H9 (cell line): ENCODE results near the gene AATF. TPM values are rescaled to one million over a fixed set of nuclear protein-coding genes. Genes with fewer than 3 reads are reported as not detected.
A peak's percentile ranks its signal among the peaks of the same experiment; 100 is the strongest.

ENCODE experiments used
- DNase-seq: peaks from one replicate; pipeline ENCODE4 v3.0.0-alpha.2; 2017
- H2AFZ ChIP-seq: one replicate; pipeline ENCODE4 v1.6.1; 2013; ENCODE audit warnings: mild to moderate bottlenecking, low read length, control low read depth, moderate library complexity
- H2AK5ac ChIP-seq: 2 replicates; pipeline ENCODE4 v1.6.1; 2013; ENCODE audit warnings: low read length, control low read depth, mixed read lengths; ENCODE audit not compliant: insufficient read length
- H2BK120ac ChIP-seq: one replicate; pipeline ENCODE4 v1.6.1; 2013; ENCODE audit warnings: low read depth, mild to moderate bottlenecking, low read length, control low read depth, inconsistent platforms; ENCODE audit not compliant: poor library complexity, severe bottlenecking
- H2BK12ac ChIP-seq: 2 replicates; pipeline ENCODE4 v1.6.1; 2013; ENCODE audit warnings: low read length, control low read depth, mixed read lengths, low read depth; ENCODE audit not compliant: insufficient read length
- H2BK15ac ChIP-seq: 2 replicates; pipeline ENCODE4 v1.6.1; 2013; ENCODE audit warnings: low read depth, low read length, control low read depth
- H2BK20ac ChIP-seq: one replicate; pipeline ENCODE4 v1.6.1; 2013; ENCODE audit warnings: low read depth, mild to moderate bottlenecking, low read length, control low read depth, inconsistent platforms; ENCODE audit not compliant: poor library complexity, severe bottlenecking
- H2BK5ac ChIP-seq: 2 replicates; pipeline ENCODE4 v1.6.1; 2013; ENCODE audit warnings: low read length, control low read depth, mixed read lengths; ENCODE audit not compliant: insufficient read length
- H3K14ac ChIP-seq: 2 replicates; pipeline ENCODE4 v1.6.1; 2013; ENCODE audit warnings: low read length, control low read depth; ENCODE audit not compliant: insufficient read depth
- H3K18ac ChIP-seq: 2 replicates; pipeline ENCODE4 v1.6.1; 2013; ENCODE audit warnings: low read depth, mild to moderate bottlenecking, mixed read lengths, low read length, control low read depth; ENCODE audit not compliant: insufficient read length
- H3K23ac ChIP-seq: 2 replicates; pipeline ENCODE4 v1.6.1; 2013; ENCODE audit warnings: low read length, control low read depth, mixed read lengths, low read depth; ENCODE audit not compliant: insufficient read length
- H3K23me2 ChIP-seq: 2 replicates; pipeline ENCODE4 v1.6.1; 2013; ENCODE audit warnings: low read depth, mild to moderate bottlenecking, mixed read lengths, low read length, control low read depth; ENCODE audit not compliant: insufficient read length, poor library complexity, severe bottlenecking
- H3K27ac ChIP-seq: 2 replicates; pipeline ENCODE4 v1.5.1; 2013; ENCODE audit warnings: low read length, control low read depth, mixed read lengths, low read depth; ENCODE audit not compliant: insufficient read length
- H3K27me3 ChIP-seq: 2 replicates; pipeline ENCODE4 v1.6.1; 2013; ENCODE audit warnings: low read length, control low read depth, inconsistent platforms; ENCODE audit not compliant: insufficient read depth
- H3K4ac ChIP-seq: 2 replicates; pipeline ENCODE4 v1.6.1; 2013; ENCODE audit warnings: low read depth, mild to moderate bottlenecking, control low read depth, inconsistent platforms, low read length, moderate library complexity
- H3K4me1 ChIP-seq: 2 replicates; pipeline ENCODE4 v1.6.1; 2013; ENCODE audit warnings: low read length, control low read depth, inconsistent platforms; ENCODE audit not compliant: insufficient read depth
- H3K4me2 ChIP-seq: 2 replicates; pipeline ENCODE4 v1.6.1; 2013; ENCODE audit warnings: low read length, control low read depth, mixed read lengths; ENCODE audit not compliant: insufficient read length, insufficient read depth
- H3K56ac ChIP-seq: 2 replicates; pipeline ENCODE4 v1.6.1; 2013; ENCODE audit warnings: low read depth, mild to moderate bottlenecking, mixed read lengths, low read length, control low read depth; ENCODE audit not compliant: insufficient read length
- H3K79me1 ChIP-seq: 2 replicates; pipeline ENCODE4 v1.6.1; 2013; ENCODE audit warnings: low read depth, mild to moderate bottlenecking, moderate library complexity, low read length, control low read depth, inconsistent platforms; ENCODE audit not compliant: insufficient read depth, poor library complexity, severe bottlenecking
- H3K79me2 ChIP-seq: 2 replicates; pipeline ENCODE4 v1.6.1; 2013; ENCODE audit warnings: low read length, control low read depth, inconsistent platforms; ENCODE audit not compliant: insufficient read depth
- H3K9ac ChIP-seq: 2 replicates; pipeline ENCODE4 v1.6.1; 2013; ENCODE audit warnings: low read length, control low read depth, mixed read lengths; ENCODE audit not compliant: insufficient read length; ENCODE audit errors: extremely low read depth
- H3K9me3 ChIP-seq: one replicate; pipeline ENCODE4 v1.6.1; 2013; ENCODE audit warnings: low read depth, low read length, inconsistent platforms; ENCODE audit not compliant: control insufficient read depth
- H3T11ph ChIP-seq: one replicate; pipeline ENCODE4 v1.6.1; 2013; ENCODE audit warnings: mild to moderate bottlenecking, low read length, control low read depth, inconsistent platforms
- H4K20me1 ChIP-seq: one replicate; pipeline ENCODE4 v1.6.1; 2013; ENCODE audit not compliant: control insufficient read depth, insufficient read length, insufficient read depth
- H4K5ac ChIP-seq: 2 replicates; pipeline ENCODE4 v1.6.1; 2013; ENCODE audit warnings: low read depth, mild to moderate bottlenecking, mixed read lengths, low read length, control low read depth; ENCODE audit not compliant: insufficient read length
- H4K8ac ChIP-seq: replicated peaks from 2 replicates; pipeline ENCODE4 v1.6.1; 2013; ENCODE audit warnings: low read length, control low read depth, mixed read lengths, low read depth; ENCODE audit not compliant: insufficient read length
- H4K91ac ChIP-seq: 2 replicates; pipeline ENCODE4 v1.6.1; 2013; ENCODE audit warnings: low read depth, mild to moderate bottlenecking, moderate library complexity, mixed read lengths, low read length, control low read depth; ENCODE audit not compliant: insufficient read length
- H3K27ac Mint-ChIP-seq, 3 experiments: 2 replicates in 2 of 3; 3 replicates in 1 of 3; pipeline ENCODE4 v1.8.0; 2020 to 2021; ENCODE audit warnings: mixed read lengths in 3 of 3, mild to moderate bottlenecking in 1 of 3, moderate library complexity in 1 of 3
- H3K27me3 Mint-ChIP-seq: 2 replicates; pipeline ENCODE4 v1.8.0; 2021; ENCODE audit warnings: low read depth, mild to moderate bottlenecking, moderate library complexity, mixed read lengths
- H3K36me3 Mint-ChIP-seq, 3 experiments: 2 replicates in 2 of 3; 3 replicates in 1 of 3; pipeline ENCODE4 v1.8.0; 2020 to 2021; ENCODE audit warnings: low read depth in 3 of 3, mixed read lengths in 3 of 3; ENCODE audit not compliant: insufficient read depth in 1 of 3
- H3K4me1 Mint-ChIP-seq, 2 experiments: 2 replicates each; pipeline ENCODE4 v1.8.0; 2020; ENCODE audit warnings: mixed read lengths in 2 of 2
- H3K4me3 Mint-ChIP-seq, 2 experiments: 2 replicates in 1 of 2; 3 replicates in 1 of 2; pipeline ENCODE4 v1.8.0; 2020 to 2021; ENCODE audit warnings: mild to moderate bottlenecking in 2 of 2, mixed read lengths in 2 of 2, moderate library complexity in 1 of 2
- H3K9me3 Mint-ChIP-seq, 2 experiments: 2 replicates in 1 of 2; 3 replicates in 1 of 2; pipeline ENCODE4 v1.8.0; 2020; ENCODE audit warnings: mild to moderate bottlenecking in 2 of 2, mixed read lengths in 2 of 2, moderate library complexity in 1 of 2
- CTCF ChIP-seq: fragments of 200-600 bp; sonication (generic); conservative IDR thresholded peaks from 3 replicates; pipeline ENCODE4 v1.8.0; 2021; ENCODE audit warnings: antibody characterized with exemption, mild to moderate bottlenecking
- WGBS: extraction: QIAGEN DNeasy Blood & Tissue Kit; methylation state at CpG from one replicate; pipeline ENCODE4 v1.1.7; 2013; ENCODE audit warnings: missing lambda C conversion rate, low lambda C conversion rate, mixed read lengths; ENCODE audit not compliant: insufficient read length; ENCODE audit errors: extremely low coverage; 5-methylcytosine and 5-hydroxymethylcytosine counted together
- total RNA-seq: library from RNA; stranded (reverse); gene quantifications from 2 replicates; pipeline ENCODE4 v1.2.1, GENCODE V29; 2021

AATF gene
- total RNA-seq, 1 experiment from 2014 or later: 69.6 TPM

- no CpG with 5 or more reads among the region's 75 CpGs for WGBS
- H3K27ac Mint-ChIP-seq: no peak within 1 kb of the TSS; a peak in 1 of 7 replicates
These were observed 11.5 kb upstream of the AATF start, which contains the start of gene LHX1 for GRCh38 chr17:36937001-36937958. Gene LHX1, plus strand, starts transcription at chr17:36937475. Its CDS starts 723 bp downstream, at chr17:36938198.

More at GRCh38 chr17:36937001-36937958, 11.5 kb upstream of the AATF start, which contains the start of gene LHX1:
- Histone ChIP-seq H3K18ac (no peak within 1 kb of the TSS), H3K4ac (no peak within 1 kb of the TSS), H3K14ac (no peak within 1 kb of the TSS; the same call in 1 of the 2 replicates), H3K9ac (no peak within 1 kb of the TSS), H2BK12ac (no peak within 1 kb of the TSS), H2BK5ac (no peak within 1 kb of the TSS), H3T11ph (no peak within 1 kb of the TSS), H3K27ac (no peak within 1 kb of the TSS), H2BK20ac (no peak within 1 kb of the TSS), H2AFZ (no peak within 1 kb of the TSS), H2BK120ac (no peak within 1 kb of the TSS), H3K79me1 (no peaks in the 10 kb centered on the region), H4K91ac (no peak within 1 kb of the TSS), H3K23me2 (peaks cover 30% of the 10 kb centered on the region), H3K79me2 (no peaks in the 10 kb centered on the region), H3K9me3 (no peaks in the 10 kb centered on the region), H4K20me1 (peaks cover 4% of the 10 kb centered on the region), H3K23ac (no peak within 1 kb of the TSS), H2AK5ac (no peak within 1 kb of the TSS), H3K56ac (no peak within 1 kb of the TSS), H4K5ac (no peak within 1 kb of the TSS), H3K4me1 (no peaks in the 10 kb centered on the region; the same call in 1 of the 2 replicates), H4K8ac (no peak within 1 kb of the TSS), H3K4me2 (peak within 1 kb of the TSS; percentile 65), H3K27me3 (peaks cover 86% of the 10 kb centered on the region), H2BK15ac (no peak within 1 kb of the TSS)
- DNase-seq: peak; percentile 70
- H3K9me3 Mint-ChIP-seq: peaks cover 0 to 3% of the 10 kb centered on the region in 2 experiments; a peak in 1 of 5 replicates
- H3K4me1 Mint-ChIP-seq: peaks cover 61 to 77% of the 10 kb centered on the region in 2 experiments
- H3K36me3 Mint-ChIP-seq: no peaks in the 10 kb centered on the region; a peak in 1 of 7 replicates
- H3K4me3 Mint-ChIP-seq: peak within 1 kb of the TSS; percentile 57 to 91
- TF ChIP-seq CTCF: no peak
- peaks cover 100% of the 10 kb centered on the region for H3K27me3 Mint-ChIP-seq
